Measurements from ENCODE around the gene INTS11.

DNA sequence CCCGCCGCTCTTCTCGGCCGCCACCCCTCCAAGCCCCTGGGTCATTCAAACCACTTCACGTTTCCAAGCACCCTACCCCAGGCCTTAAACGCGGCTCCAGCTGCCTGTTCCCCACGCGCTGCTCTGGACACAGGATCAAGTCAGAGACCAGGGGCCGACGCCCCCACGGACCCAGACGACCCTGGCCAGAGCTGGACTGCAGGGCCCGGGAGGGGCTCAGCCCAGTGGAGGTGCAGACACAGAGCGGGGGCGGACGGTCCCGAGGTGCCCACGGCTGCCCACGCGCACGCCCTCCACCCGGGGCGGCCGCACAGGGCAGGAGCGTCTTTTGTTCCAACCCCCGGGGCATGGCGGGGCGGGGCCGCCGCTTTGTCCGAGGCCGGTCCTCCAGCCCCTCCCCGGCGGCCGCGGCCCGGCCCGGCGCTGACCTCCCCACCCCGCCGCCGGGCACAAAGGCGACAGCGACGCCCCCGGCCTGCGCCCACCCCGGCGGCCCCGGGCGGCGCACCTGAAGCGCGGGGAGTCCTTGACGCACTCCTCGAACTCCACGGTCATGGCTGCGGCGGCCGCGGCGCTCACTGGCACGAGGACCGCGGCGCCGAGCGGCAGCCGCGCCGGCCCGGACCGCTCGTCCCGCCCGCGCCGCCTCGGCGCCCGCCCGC lies 17.1 kb downstream of the INTS11 start:
- TF ChIP-seq EZH2 (IDR thresholded peaks at IDR 0.05), result no peak
- TF ChIP-seq POLR2AphosphoS5 (IDR thresholded peaks at IDR 0.05; ENCODE audit: borderline replicate concordance, low read depth, low read length), result no peak

Data from SK-N-MC (cell line).